Measurements from ENCODE around the gene TNFAIP8L1.
"Not testable (repeated sequence)": the region's sequence is repeated elsewhere in the genome, so short reads cannot be mapped to it uniquely, and the experiment has no call there.

The TNFAIP8L1 gene

GRCh38 chr19:4652075-4652474 is 12.8 kb downstream of the TNFAIP8L1 start:
- DNase-seq, result no peak

- DNase-seq, result no peak
Measured at GRCh38 chr19:4653793-4654436, 14.6 kb downstream of the TNFAIP8L1 start.

GRCh38 chr19:4654437-4655361 is 15.4 kb downstream of the TNFAIP8L1 start:
- no peak for DNase-seq

GRCh38 chr19:4656102-4656501 is 16.8 kb downstream of the TNFAIP8L1 start:
- DNase-seq, result no peak

GRCh38 chr19:4657262-4657661 is 17.9 kb downstream of the TNFAIP8L1 start:
- no peak for DNase-seq

GRCh38 chr19:4657835-4658234 is 18.5 kb downstream of the TNFAIP8L1 start:
- no peak for DNase-seq

GRCh38 chr19:4660181-4660791 is 21.0 kb downstream of the TNFAIP8L1 start:
- no peak for DNase-seq

GRCh38 chr19:4660993-4661392 is 21.7 kb downstream of the TNFAIP8L1 start:
- no peak for DNase-seq

- DNase-seq, result no peak
Measured at GRCh38 chr19:4662020-4662695, 22.8 kb downstream of the TNFAIP8L1 start.

- no peak for DNase-seq
Measured at GRCh38 chr19:4662812-4663211, 23.5 kb downstream of the TNFAIP8L1 start.

GRCh38 chr19:4664642-4665041 is 25.3 kb downstream of the TNFAIP8L1 start:
- DNase-seq, result no peak

GRCh38 chr19:4669723-4670480 is 30.6 kb downstream of the TNFAIP8L1 start, which contains the start of gene MYDGF:
MYDGF (minus strand) TSS chr19:4670342; CDS start chr19:4670334, 8 bp downstream.
- peak; percentile 91 to 94 (median 92) for DNase-seq

GRCh38 chr19:4671185-4671851 is 32.0 kb downstream of the TNFAIP8L1 start:
- DNase-seq, result no peak

GRCh38 chr19:4673216-4673615 is 33.9 kb downstream of the TNFAIP8L1 start:
- no peak for DNase-seq

- DNase-seq, result no peak
Measured at GRCh38 chr19:4673726-4674125, 34.4 kb downstream of the TNFAIP8L1 start.

GRCh38 chr19:4675346-4675745 is 36.0 kb downstream of the TNFAIP8L1 start:
- DNase-seq, result no peak

- DNase-seq, result no peak
Measured at GRCh38 chr19:4676955-4677731, 37.8 kb downstream of the TNFAIP8L1 start.

GRCh38 chr19:4678881-4679790 is 39.8 kb downstream of the TNFAIP8L1 start:
- DNase-seq, result peak in 1 of 3 experiments; percentile 28

GRCh38 chr19:4680021-4680420 is 40.7 kb downstream of the TNFAIP8L1 start:
- not testable (repeated sequence) for DNase-seq

Measured in NCI-H1417 (cell line).